Midbrain (tissue), 1 donor: ENCODE measurements around the gene LENG9.
A peak's percentile ranks its signal among the peaks of the same experiment; 100 is the strongest.

Source experiments
- DNase-seq: peaks from one replicate; lab custom pipeline; 2025; lab: John Stamatoyannopoulos, UW

Gene LENG9

GRCh38 chr19:54421521-54421920 lies 42.1 kb downstream of the LENG9 start:
- no peak for DNase-seq

GRCh38 chr19:54421169-54421516 lies 42.4 kb downstream of the LENG9 start:
- DNase-seq, result no peak

GRCh38 chr19:54420383-54421168 lies 43.0 kb downstream of the LENG9 start:
- peak; percentile 97 for DNase-seq

GRCh38 chr19:54420068-54420382 lies 43.6 kb downstream of the LENG9 start:
- no peak for DNase-seq

- DNase-seq, result no peak
These were observed 44.4 kb downstream of the LENG9 start for GRCh38 chr19:54418930-54419800.

- peak; percentile 60 for DNase-seq
These were observed 45.3 kb downstream of the LENG9 start for GRCh38 chr19:54418030-54418929.

GRCh38 chr19:54416695-54417491 lies 46.7 kb downstream of the LENG9 start:
- DNase-seq, result no peak

GRCh38 chr19:54415901-54416673 lies 47.5 kb downstream of the LENG9 start:
- peak; percentile 22 for DNase-seq

GRCh38 chr19:54415208-54415900 lies 48.2 kb downstream of the LENG9 start, which contains the start of gene TTYH1:
TSS of gene TTYH1 (plus strand) at chr19:54415464. CDS start at chr19:54415553, 89 bp downstream.
- DNase-seq, result peak; percentile 72

GRCh38 chr19:54414156-54414555 lies 49.4 kb downstream of the LENG9 start:
- no peak for DNase-seq

- no peak for DNase-seq
These were observed 50.7 kb downstream of the LENG9 start for GRCh38 chr19:54412877-54413276.
